Endodermal cell (in vitro differentiated cells): ENCODE measurements around the gene CD3D. TPM values are rescaled to one million over a fixed set of nuclear protein-coding genes. Genes with fewer than 3 reads are reported as not detected.

Experiments
- DNase-seq: peaks from one replicate; pipeline ENCODE4 v3.0.0-alpha.2; 2017
- H3K27ac ChIP-seq: 2 replicates; pipeline ENCODE4 v1.5.1; 2013; ENCODE audit warnings: mild to moderate bottlenecking, low read depth, low read length, moderate library complexity
- H3K27me3 ChIP-seq: 2 replicates; pipeline ENCODE4 v1.6.1; 2013; ENCODE audit warnings: mild to moderate bottlenecking, low read length, moderate library complexity; ENCODE audit not compliant: insufficient read depth, control insufficient read depth, poor library complexity, severe bottlenecking
- H3K36me3 ChIP-seq: 2 replicates; pipeline ENCODE4 v1.7.0; 2013; ENCODE audit warnings: mild to moderate bottlenecking, low read length, moderate library complexity; ENCODE audit not compliant: control insufficient read depth, insufficient read depth
- H3K4me1 ChIP-seq: one replicate; pipeline ENCODE4 v1.7.0; 2013; ENCODE audit warnings: low read length; ENCODE audit not compliant: control insufficient read depth, insufficient read depth
- H3K4me3 ChIP-seq: 2 replicates; pipeline ENCODE4 v1.5.1; 2013; ENCODE audit warnings: mild to moderate bottlenecking, low read length, moderate library complexity
- H3K9ac ChIP-seq: 2 replicates; pipeline ENCODE4 v1.6.1; 2013; ENCODE audit warnings: mild to moderate bottlenecking, low read length, moderate library complexity; ENCODE audit not compliant: poor library complexity, severe bottlenecking; ENCODE audit errors: extremely low read depth
- H3K9me3 ChIP-seq: 2 replicates; pipeline ENCODE4 v1.6.1; 2013; ENCODE audit warnings: mild to moderate bottlenecking, low read length, moderate library complexity; ENCODE audit not compliant: control insufficient read depth
- H3K27ac Mint-ChIP-seq: 2 replicates; pipeline ENCODE4 v1.8.0; 2020; ENCODE audit warnings: mixed read lengths
- H3K27me3 Mint-ChIP-seq: 2 replicates; pipeline ENCODE4 v1.8.0; 2021; ENCODE audit warnings: mild to moderate bottlenecking, mixed read lengths; ENCODE audit not compliant: insufficient read depth
- H3K36me3 Mint-ChIP-seq: 2 replicates; pipeline ENCODE4 v1.8.0; 2020; ENCODE audit warnings: low read depth, mixed read lengths
- H3K4me1 Mint-ChIP-seq: 2 replicates; pipeline ENCODE4 v1.8.0; 2020; ENCODE audit warnings: mixed read lengths
- H3K4me3 Mint-ChIP-seq: 2 replicates; pipeline ENCODE4 v1.8.0; 2020; ENCODE audit warnings: mild to moderate bottlenecking, moderate library complexity, mixed read lengths
- H3K9me3 Mint-ChIP-seq: 2 replicates; pipeline ENCODE4 v1.8.0; 2020; ENCODE audit warnings: mild to moderate bottlenecking, mixed read lengths
- CTCF ChIP-seq: fragments of 200-600 bp; sonication (generic); conservative IDR thresholded peaks from 2 replicates; pipeline ENCODE4 v1.5.0; 2021; ENCODE audit warnings: antibody characterized with exemption, mild to moderate bottlenecking
- WGBS, 2 experiments: methylation state at CpG; one replicate each; pipeline versions ENCODE4 v1.1.5 to v1.1.7; 2013; ENCODE audit warnings: missing lambda C conversion rate in 2 of 2, mixed read lengths in 1 of 2; ENCODE audit not compliant: insufficient coverage in 1 of 2, insufficient read length in 1 of 2; 5-methylcytosine and 5-hydroxymethylcytosine counted together
- total RNA-seq, 2 donors: library from RNA; stranded (reverse); fragmentation: NEBNext Ultra II Directional in 1 of 2; extraction: Animal tissue kit (Norgen Biotek cat#: 25700) in 1 of 2; gene quantifications; 2 replicates in 1 of 2; 3 replicates in 1 of 2; pipeline ENCODE4 v1.2.1, GENCODE V29; 2021

CD3D gene
- total RNA-seq, 2 donors from 2014 or later: 0.92 TPM; not detected in 1

DNA sequence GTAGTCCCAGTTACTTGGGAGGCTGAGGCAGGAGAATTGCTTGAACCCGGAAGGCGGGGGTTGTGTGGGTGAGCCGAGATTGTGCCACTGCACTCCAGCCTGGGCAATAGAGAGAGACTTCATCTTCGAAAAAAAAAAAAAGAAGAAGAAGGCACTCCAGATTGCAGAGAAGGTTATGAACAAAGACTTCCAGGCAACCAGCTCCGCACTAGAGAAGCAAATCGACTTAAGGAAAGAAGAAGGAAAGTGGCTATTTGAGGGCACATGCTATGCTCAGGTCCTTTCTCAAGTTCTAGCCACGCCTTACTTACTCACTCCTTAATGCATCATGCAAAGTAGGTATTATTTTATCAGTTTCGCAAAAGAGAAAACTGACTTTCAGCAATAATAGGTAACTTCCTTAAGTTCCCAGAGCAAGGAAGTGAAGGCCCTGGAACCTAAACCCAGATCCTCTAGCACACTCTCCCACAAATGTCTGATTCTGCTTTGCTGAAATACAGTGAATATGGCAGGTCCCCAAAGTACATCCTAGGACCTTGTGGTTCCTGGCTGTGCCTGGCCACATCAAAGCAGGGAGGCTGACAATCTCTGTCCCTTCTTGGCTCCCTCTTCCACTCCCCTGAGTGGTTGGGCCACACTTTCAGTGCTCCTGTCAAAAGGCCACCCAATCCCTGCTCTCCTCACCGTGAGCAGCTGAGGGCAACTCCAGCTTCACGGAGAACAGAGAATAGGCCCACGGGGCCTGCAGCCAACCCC, 23.7 kb downstream of the CD3D start:
- no peak for TF ChIP-seq CTCF

GRCh38 chr11:118318124-118318523, 24.4 kb downstream of the CD3D start:
- Histone ChIP-seq H3K27me3 (no peaks in the 10 kb centered on the region), H3K4me3 (peak overlapping the region; percentile 31), H3K4me1 (peaks cover 15% of the 10 kb centered on the region), H3K36me3 (no peaks in the 10 kb centered on the region), H3K9ac (no peak overlapping the region), H3K9me3 (peaks cover 7% of the 10 kb centered on the region), H3K27ac (no peak overlapping the region)
- Mint-ChIP-seq H3K27me3 (peaks cover 10% of the 10 kb centered on the region), H3K36me3 (no peaks in the 10 kb centered on the region), H3K4me1 (peaks cover 42% of the 10 kb centered on the region), H3K4me3 (no peak overlapping the region), H3K9me3 (peaks cover 5% of the 10 kb centered on the region), H3K27ac (no peak overlapping the region)
- DNase-seq: no peak
- no peak for TF ChIP-seq CTCF
- 92 to 98% methylated on average over 4 of the region's 4 CpGs for WGBS, 2 experiments

More for the DNA sequence above, 23.7 kb downstream of the CD3D start:
- H3K4me1 ChIP-seq: peaks cover 9% of the 10 kb centered on the region
- 95 to 96% methylated on average over 10 to 11 of the region's 11 CpGs for WGBS, 2 experiments
- peaks cover 7% of the 10 kb centered on the region for H3K9me3 ChIP-seq
- no peaks in the 10 kb centered on the region for H3K27me3 ChIP-seq
- DNase-seq: no peak
- Mint-ChIP-seq H3K27me3 (peaks cover 11% of the 10 kb centered on the region), H3K27ac (no peak overlapping the region), H3K4me3 (no peak overlapping the region), H3K9me3 (peaks cover 5% of the 10 kb centered on the region), H3K4me1 (peaks cover 37% of the 10 kb centered on the region), H3K36me3 (no peaks in the 10 kb centered on the region)
- no peak overlapping the region for H3K27ac ChIP-seq
- H3K9ac ChIP-seq: no peak overlapping the region
- H3K4me3 ChIP-seq: no peak overlapping the region
- H3K36me3 ChIP-seq: no peaks in the 10 kb centered on the region

DNA sequence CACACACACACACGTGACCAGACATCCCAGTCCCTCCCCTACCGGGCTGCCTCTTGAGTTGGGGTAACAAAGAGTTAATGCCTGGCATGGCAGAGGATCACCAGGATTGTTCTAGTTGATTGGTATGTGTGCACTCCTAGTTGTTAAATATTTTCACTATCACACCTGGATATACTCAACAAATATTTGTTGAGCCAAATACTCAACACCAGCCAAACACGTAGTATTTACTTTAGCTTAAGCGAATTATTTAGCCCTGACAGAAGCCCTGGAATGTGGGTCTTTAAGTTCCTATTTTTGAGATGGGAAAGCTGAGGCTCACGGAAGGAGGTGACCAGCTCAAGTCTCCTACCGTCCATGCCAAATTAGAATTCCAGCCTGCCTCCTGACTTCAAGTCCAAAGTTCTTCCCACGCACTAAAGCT, 27.5 kb downstream of the CD3D start:
- no peaks in the 10 kb centered on the region for H3K36me3 ChIP-seq
- H3K36me3 Mint-ChIP-seq: no peaks in the 10 kb centered on the region
- no peak for DNase-seq
- WGBS, 2 experiments: 39 to 61% methylated on average over 2 to 5 of the region's 7 CpGs
- H3K27ac ChIP-seq: no peak overlapping the region
- peaks cover 5% of the 10 kb centered on the region for H3K9me3 Mint-ChIP-seq
- peak overlapping the region; percentile 47 for H3K4me3 Mint-ChIP-seq
- peaks cover 20% of the 10 kb centered on the region for H3K4me1 ChIP-seq
- TF ChIP-seq CTCF: no peak
- peaks cover 7% of the 10 kb centered on the region for H3K9me3 ChIP-seq
- H3K27me3 Mint-ChIP-seq: peaks cover 20% of the 10 kb centered on the region
- H3K27ac Mint-ChIP-seq: peak overlapping the region; percentile 96
- H3K4me1 Mint-ChIP-seq: peaks cover 39% of the 10 kb centered on the region
- no peaks in the 10 kb centered on the region for H3K27me3 ChIP-seq
- peak overlapping the region; percentile 14 for H3K9ac ChIP-seq
- H3K4me3 ChIP-seq: peak overlapping the region; percentile 70
